ENCODE data around the gene SRPK2.

The SRPK2 gene

GRCh38 chr7:105185290-105186010 lies 203.3 kb downstream of the SRPK2 start:
- H3K27me3 ChIP-seq (ENCODE audit: control insufficient read depth in 1 of 2, insufficient read depth in 2 of 2, low read length in 2 of 2), result no peaks in the 10 kb centered on the region
- no peaks in the 10 kb centered on the region for H3K36me3 ChIP-seq (ENCODE audit: control insufficient read depth in 2 of 2, insufficient read depth in 2 of 2, low read length in 2 of 2)
- H3K9ac ChIP-seq (ENCODE audit: low read length in 2 of 2), result no peak overlapping the region
- no peaks in the 10 kb centered on the region for H3K4me1 ChIP-seq (ENCODE audit: control insufficient read depth, insufficient read depth, low read length)
- no peak overlapping the region for H3K4me3 ChIP-seq (ENCODE audit: low read length in 2 of 2)
- no peaks in the 10 kb centered on the region for H3K9me3 ChIP-seq (ENCODE audit: control insufficient read depth in 2 of 2, low read length in 2 of 2)
- no peak overlapping the region for H3K27ac ChIP-seq (ENCODE audit: low read length)

GRCh38 chr7:105180002-105180401 lies 208.7 kb downstream of the SRPK2 start:
- no peaks in the 10 kb centered on the region for H3K4me1 ChIP-seq (ENCODE audit: control insufficient read depth, insufficient read depth, low read length)
- H3K27ac ChIP-seq (ENCODE audit: low read length), result no peak overlapping the region
- no peaks in the 10 kb centered on the region for H3K27me3 ChIP-seq (ENCODE audit: control insufficient read depth in 1 of 2, insufficient read depth in 2 of 2, low read length in 2 of 2)
- H3K36me3 ChIP-seq (ENCODE audit: control insufficient read depth in 2 of 2, insufficient read depth in 2 of 2, low read length in 2 of 2), result no peaks in the 10 kb centered on the region
- H3K9me3 ChIP-seq (ENCODE audit: control insufficient read depth in 2 of 2, low read length in 2 of 2), result peaks cover 3 to 4% of the 10 kb centered on the region in 2 donors
- no peak overlapping the region for H3K4me3 ChIP-seq (ENCODE audit: low read length in 2 of 2)
- H3K9ac ChIP-seq (ENCODE audit: low read length in 2 of 2), result no peak overlapping the region

- Histone ChIP-seq H3K4me3 (ENCODE audit: low read length in 2 of 2) (no peak overlapping the region), H3K9me3 (ENCODE audit: control insufficient read depth in 2 of 2, low read length in 2 of 2) (peaks cover 3 to 4% of the 10 kb centered on the region in 2 donors), H3K9ac (ENCODE audit: low read length in 2 of 2) (no peak overlapping the region), H3K36me3 (ENCODE audit: control insufficient read depth in 2 of 2, insufficient read depth in 2 of 2, low read length in 2 of 2) (no peaks in the 10 kb centered on the region), H3K4me1 (ENCODE audit: control insufficient read depth, insufficient read depth, low read length) (no peaks in the 10 kb centered on the region), H3K27me3 (ENCODE audit: control insufficient read depth in 1 of 2, insufficient read depth in 2 of 2, low read length in 2 of 2) (no peaks in the 10 kb centered on the region), H3K27ac (ENCODE audit: low read length) (no peak overlapping the region)
These were observed 209.7 kb downstream of the SRPK2 start for GRCh38 chr7:105178928-105179541.

GRCh38 chr7:105178177-105178576 lies 210.5 kb downstream of the SRPK2 start:
- Histone ChIP-seq H3K9ac (ENCODE audit: low read length in 2 of 2) (no peak overlapping the region), H3K4me3 (ENCODE audit: low read length in 2 of 2) (no peak overlapping the region), H3K27me3 (ENCODE audit: control insufficient read depth in 1 of 2, insufficient read depth in 2 of 2, low read length in 2 of 2) (no peaks in the 10 kb centered on the region), H3K36me3 (ENCODE audit: control insufficient read depth in 2 of 2, insufficient read depth in 2 of 2, low read length in 2 of 2) (no peaks in the 10 kb centered on the region), H3K9me3 (ENCODE audit: control insufficient read depth in 2 of 2, low read length in 2 of 2) (peaks cover 3 to 4% of the 10 kb centered on the region in 2 donors), H3K27ac (ENCODE audit: low read length) (no peak overlapping the region), H3K4me1 (ENCODE audit: control insufficient read depth, insufficient read depth, low read length) (no peaks in the 10 kb centered on the region)

GRCh38 chr7:105177026-105177425 lies 211.7 kb downstream of the SRPK2 start:
- Histone ChIP-seq H3K36me3 (ENCODE audit: control insufficient read depth in 2 of 2, insufficient read depth in 2 of 2, low read length in 2 of 2) (no peaks in the 10 kb centered on the region), H3K9me3 (ENCODE audit: control insufficient read depth in 2 of 2, low read length in 2 of 2) (peaks cover 3 to 4% of the 10 kb centered on the region in 2 donors), H3K9ac (ENCODE audit: low read length in 2 of 2) (no peak overlapping the region), H3K27ac (ENCODE audit: low read length) (no peak overlapping the region), H3K4me1 (ENCODE audit: control insufficient read depth, insufficient read depth, low read length) (no peaks in the 10 kb centered on the region), H3K4me3 (ENCODE audit: low read length in 2 of 2) (no peak overlapping the region), H3K27me3 (ENCODE audit: control insufficient read depth in 1 of 2, insufficient read depth in 2 of 2, low read length in 2 of 2) (no peaks in the 10 kb centered on the region)

- Histone ChIP-seq H3K27me3 (ENCODE audit: control insufficient read depth in 1 of 2, insufficient read depth in 2 of 2, low read length in 2 of 2) (no peaks in the 10 kb centered on the region), H3K9me3 (ENCODE audit: control insufficient read depth in 2 of 2, low read length in 2 of 2) (no peaks in the 10 kb centered on the region), H3K36me3 (ENCODE audit: control insufficient read depth in 2 of 2, insufficient read depth in 2 of 2, low read length in 2 of 2) (peaks cover 0 to 1% of the 10 kb centered on the region in 2 donors), H3K4me3 (ENCODE audit: low read length in 2 of 2) (no peak overlapping the region), H3K9ac (ENCODE audit: low read length in 2 of 2) (no peak overlapping the region), H3K4me1 (ENCODE audit: control insufficient read depth, insufficient read depth, low read length) (no peaks in the 10 kb centered on the region), H3K27ac (ENCODE audit: low read length) (no peak overlapping the region)
These were observed 215.1 kb downstream of the SRPK2 start for GRCh38 chr7:105173586-105173985.

GRCh38 chr7:105164751-105165150 lies 224.0 kb downstream of the SRPK2 start:
- Histone ChIP-seq H3K27ac (ENCODE audit: low read length) (no peak overlapping the region), H3K4me1 (ENCODE audit: control insufficient read depth, insufficient read depth, low read length) (no peaks in the 10 kb centered on the region), H3K4me3 (ENCODE audit: low read length in 2 of 2) (no peak overlapping the region), H3K9me3 (ENCODE audit: control insufficient read depth in 2 of 2, low read length in 2 of 2) (no peaks in the 10 kb centered on the region), H3K36me3 (ENCODE audit: control insufficient read depth in 2 of 2, insufficient read depth in 2 of 2, low read length in 2 of 2) (peaks cover 7 to 18% of the 10 kb centered on the region in 2 donors), H3K9ac (ENCODE audit: low read length in 2 of 2) (no peak overlapping the region), H3K27me3 (ENCODE audit: control insufficient read depth in 1 of 2, insufficient read depth in 2 of 2, low read length in 2 of 2) (no peaks in the 10 kb centered on the region)

- Histone ChIP-seq H3K9me3 (ENCODE audit: control insufficient read depth in 2 of 2, low read length in 2 of 2) (no peaks in the 10 kb centered on the region), H3K4me3 (ENCODE audit: low read length in 2 of 2) (no peak overlapping the region), H3K27me3 (ENCODE audit: control insufficient read depth in 1 of 2, insufficient read depth in 2 of 2, low read length in 2 of 2) (no peaks in the 10 kb centered on the region), H3K27ac (ENCODE audit: low read length) (no peak overlapping the region), H3K36me3 (ENCODE audit: control insufficient read depth in 2 of 2, insufficient read depth in 2 of 2, low read length in 2 of 2) (peaks cover 7 to 18% of the 10 kb centered on the region in 2 donors), H3K4me1 (ENCODE audit: control insufficient read depth, insufficient read depth, low read length) (no peaks in the 10 kb centered on the region), H3K9ac (ENCODE audit: low read length in 2 of 2) (no peak overlapping the region)
These were observed 225.0 kb downstream of the SRPK2 start for GRCh38 chr7:105163718-105164117.

GRCh38 chr7:105161366-105161765 lies 227.4 kb downstream of the SRPK2 start:
- H3K9ac ChIP-seq (ENCODE audit: low read length in 2 of 2), result no peak overlapping the region
- H3K36me3 ChIP-seq (ENCODE audit: control insufficient read depth in 2 of 2, insufficient read depth in 2 of 2, low read length in 2 of 2), result peaks cover 0 to 11% of the 10 kb centered on the region in 2 donors
- H3K4me1 ChIP-seq (ENCODE audit: control insufficient read depth, insufficient read depth, low read length), result no peaks in the 10 kb centered on the region
- H3K27me3 ChIP-seq (ENCODE audit: control insufficient read depth in 1 of 2, insufficient read depth in 2 of 2, low read length in 2 of 2), result no peaks in the 10 kb centered on the region
- no peak overlapping the region for H3K27ac ChIP-seq (ENCODE audit: low read length)
- no peaks in the 10 kb centered on the region for H3K9me3 ChIP-seq (ENCODE audit: control insufficient read depth in 2 of 2, low read length in 2 of 2)
- no peak overlapping the region for H3K4me3 ChIP-seq (ENCODE audit: low read length in 2 of 2)

GRCh38 chr7:105157278-105157677 lies 231.4 kb downstream of the SRPK2 start:
- Histone ChIP-seq H3K27me3 (ENCODE audit: control insufficient read depth in 1 of 2, insufficient read depth in 2 of 2, low read length in 2 of 2) (no peaks in the 10 kb centered on the region), H3K4me3 (ENCODE audit: low read length in 2 of 2) (no peak overlapping the region), H3K9me3 (ENCODE audit: control insufficient read depth in 2 of 2, low read length in 2 of 2) (no peaks in the 10 kb centered on the region), H3K4me1 (ENCODE audit: control insufficient read depth, insufficient read depth, low read length) (no peaks in the 10 kb centered on the region), H3K27ac (ENCODE audit: low read length) (no peak overlapping the region), H3K36me3 (ENCODE audit: control insufficient read depth in 2 of 2, insufficient read depth in 2 of 2, low read length in 2 of 2) (peaks cover 0 to 4% of the 10 kb centered on the region in 2 donors), H3K9ac (ENCODE audit: low read length in 2 of 2) (no peak overlapping the region)

GRCh38 chr7:105156731-105157130 lies 232.0 kb downstream of the SRPK2 start:
- H3K27ac ChIP-seq (ENCODE audit: low read length), result no peak overlapping the region
- no peak overlapping the region for H3K9ac ChIP-seq (ENCODE audit: low read length in 2 of 2)
- H3K4me1 ChIP-seq (ENCODE audit: control insufficient read depth, insufficient read depth, low read length), result no peaks in the 10 kb centered on the region
- no peaks in the 10 kb centered on the region for H3K27me3 ChIP-seq (ENCODE audit: control insufficient read depth in 1 of 2, insufficient read depth in 2 of 2, low read length in 2 of 2)
- no peaks in the 10 kb centered on the region for H3K9me3 ChIP-seq (ENCODE audit: control insufficient read depth in 2 of 2, low read length in 2 of 2)
- H3K36me3 ChIP-seq (ENCODE audit: control insufficient read depth in 2 of 2, insufficient read depth in 2 of 2, low read length in 2 of 2), result peaks cover 0 to 4% of the 10 kb centered on the region in 2 donors
- H3K4me3 ChIP-seq (ENCODE audit: low read length in 2 of 2), result no peak overlapping the region
